Measurements from ENCODE around the gene NTRK3. TPM values are rescaled to one million over a fixed set of nuclear protein-coding genes. Genes with fewer than 3 reads are reported as not detected.

NTRK3 gene
- polyA plus RNA-seq, 1 donor (not counting 4 experiments of a cell fraction or from before 2014, with no cell fraction given), result not detected

GRCh38 chr15:87871731-87872320, 384.7 kb downstream of the NTRK3 start:
- TF ChIP-seq CTCF (optimal IDR thresholded peaks at IDR 0.05 in 1 of 3, IDR thresholded peaks at IDR 0.05 in 1 of 3, conservative IDR thresholded peaks at IDR 0.05 in 1 of 3; ENCODE audit: extremely low read depth in 1 of 3, insufficient read depth in 2 of 3, low read length in 3 of 3) (no peak), EZH2 (IDR thresholded peaks at IDR 0.05; ENCODE audit: low read length) (no peak)
- dilution Hi-C loops (cut with MboI; ENCODE audit: extremely low pct_ligation_motif_present, low sequenced_read_pairs), result no loop called here
- DNase-seq (ENCODE audit: low read depth, low spot score) (no peak), FAIRE-seq (no peak)
- H3K4me1 ChIP-seq (ENCODE audit: control insufficient read depth, extremely low read depth, insufficient read depth, low read length), result no peaks in the 10 kb centered on the region
- no peaks in the 10 kb centered on the region for H4K20me1 ChIP-seq (ENCODE audit: control insufficient read depth, extremely low read depth, insufficient read depth, low read length)
- H3K27ac ChIP-seq (ENCODE audit: control insufficient read depth, insufficient read depth, low read length), result no peak overlapping the region
- no peak overlapping the region for H3K4me2 ChIP-seq (ENCODE audit: control insufficient read depth, extremely low read depth, insufficient read depth, low read depth, low read length)
- H3K36me3 ChIP-seq (ENCODE audit: control insufficient read depth in 2 of 2, extremely low read depth in 1 of 2, insufficient read depth in 2 of 2, low read length in 2 of 2), result no peaks in the 10 kb centered on the region
- no peaks in the 10 kb centered on the region for H3K79me2 ChIP-seq (ENCODE audit: control insufficient read depth, insufficient read depth, low read length)
- H3K9ac ChIP-seq (ENCODE audit: control insufficient read depth, extremely low read depth, insufficient read depth, low read length), result no peak overlapping the region
- H3K9me3 ChIP-seq (ENCODE audit: control insufficient read depth, low read depth, low read length), result peaks cover 1% of the 10 kb centered on the region
- no peak overlapping the region for H2AFZ ChIP-seq (ENCODE audit: control insufficient read depth, low read length)
- H3K9me1 ChIP-seq (ENCODE audit: control insufficient read depth, extremely low read depth, insufficient read depth, low read length), result no peaks in the 10 kb centered on the region
- no peaks in the 10 kb centered on the region for H3K27me3 ChIP-seq (ENCODE audit: control insufficient read depth, extremely low read depth, insufficient read depth, low read length)
- no peak overlapping the region for H3K4me3 ChIP-seq (ENCODE audit: control insufficient read depth in 2 of 3, extremely low read depth in 1 of 3, insufficient read depth in 2 of 3, low read depth in 1 of 3, low read length in 3 of 3)

GRCh38 chr15:87871258-87871681, 385.3 kb downstream of the NTRK3 start:
- no peak overlapping the region for H3K4me3 ChIP-seq (ENCODE audit: control insufficient read depth in 2 of 3, extremely low read depth in 1 of 3, insufficient read depth in 2 of 3, low read depth in 1 of 3, low read length in 3 of 3)
- no peaks in the 10 kb centered on the region for H3K4me1 ChIP-seq (ENCODE audit: control insufficient read depth, extremely low read depth, insufficient read depth, low read length)
- dilution Hi-C loops (cut with MboI; ENCODE audit: extremely low pct_ligation_motif_present, low sequenced_read_pairs), result no loop called here
- DNase-seq (ENCODE audit: low read depth, low spot score), result no peak
- H3K9me1 ChIP-seq (ENCODE audit: control insufficient read depth, extremely low read depth, insufficient read depth, low read length), result no peaks in the 10 kb centered on the region
- no peak overlapping the region for H3K27ac ChIP-seq (ENCODE audit: control insufficient read depth, insufficient read depth, low read length)
- no peaks in the 10 kb centered on the region for H3K79me2 ChIP-seq (ENCODE audit: control insufficient read depth, insufficient read depth, low read length)
- no peaks in the 10 kb centered on the region for H3K27me3 ChIP-seq (ENCODE audit: control insufficient read depth, extremely low read depth, insufficient read depth, low read length)
- peaks cover 1% of the 10 kb centered on the region for H3K9me3 ChIP-seq (ENCODE audit: control insufficient read depth, low read depth, low read length)
- H2AFZ ChIP-seq (ENCODE audit: control insufficient read depth, low read length), result no peak overlapping the region
- TF ChIP-seq EZH2 (IDR thresholded peaks at IDR 0.05; ENCODE audit: low read length) (no peak), CTCF (optimal IDR thresholded peaks at IDR 0.05 in 1 of 3, IDR thresholded peaks at IDR 0.05 in 1 of 3, conservative IDR thresholded peaks at IDR 0.05 in 1 of 3; ENCODE audit: extremely low read depth in 1 of 3, insufficient read depth in 2 of 3, low read length in 3 of 3) (no peak)
- H3K4me2 ChIP-seq (ENCODE audit: control insufficient read depth, extremely low read depth, insufficient read depth, low read depth, low read length), result no peak overlapping the region
- H3K9ac ChIP-seq (ENCODE audit: control insufficient read depth, extremely low read depth, insufficient read depth, low read length), result no peak overlapping the region
- H3K36me3 ChIP-seq (ENCODE audit: control insufficient read depth in 2 of 2, extremely low read depth in 1 of 2, insufficient read depth in 2 of 2, low read length in 2 of 2), result no peaks in the 10 kb centered on the region
- no peak for FAIRE-seq
- H4K20me1 ChIP-seq (ENCODE audit: control insufficient read depth, extremely low read depth, insufficient read depth, low read length), result no peaks in the 10 kb centered on the region
